ENCODE data around the gene ZNF473.
"Not testable (repeated sequence)": the region's sequence is repeated elsewhere in the genome, so short reads cannot be mapped to it uniquely, and the experiment has no call there.

GRCh38 chr19:50075076-50075475, 49.3 kb downstream of the ZNF473 start:
- not testable (repeated sequence) for TF ChIP-seq POLR2A, CTCF, POLR2AphosphoS5 (IDR thresholded peaks at IDR 0.05)

All from prostate gland (tissue), 2 donors.